Measurements from ENCODE around the gene MLLT10.

MLLT10 gene

GRCh38 chr10:21727452-21728168, 193.6 kb downstream of the MLLT10 start:
- DNase-seq = no peak

DNA sequence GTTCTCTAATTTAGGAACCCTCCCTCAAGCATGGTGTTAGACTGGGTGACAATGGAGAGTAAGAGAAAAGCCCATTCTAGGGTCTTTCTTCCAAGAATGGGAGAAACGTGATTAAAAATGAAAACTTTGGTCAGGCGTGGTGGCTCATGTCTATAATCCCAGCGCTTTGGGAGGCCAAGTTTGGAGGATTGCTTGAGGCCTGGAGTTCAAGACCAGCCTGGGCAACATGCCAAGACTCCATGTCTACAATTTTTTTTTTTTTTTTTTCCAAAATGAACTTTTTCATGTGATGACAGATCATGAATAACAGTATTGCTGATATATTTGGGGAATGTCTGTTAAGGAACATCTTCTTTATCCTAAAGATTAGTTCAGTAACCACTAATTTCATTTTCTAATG, 194.6 kb downstream of the MLLT10 start:
- no peak for DNase-seq

DNA sequence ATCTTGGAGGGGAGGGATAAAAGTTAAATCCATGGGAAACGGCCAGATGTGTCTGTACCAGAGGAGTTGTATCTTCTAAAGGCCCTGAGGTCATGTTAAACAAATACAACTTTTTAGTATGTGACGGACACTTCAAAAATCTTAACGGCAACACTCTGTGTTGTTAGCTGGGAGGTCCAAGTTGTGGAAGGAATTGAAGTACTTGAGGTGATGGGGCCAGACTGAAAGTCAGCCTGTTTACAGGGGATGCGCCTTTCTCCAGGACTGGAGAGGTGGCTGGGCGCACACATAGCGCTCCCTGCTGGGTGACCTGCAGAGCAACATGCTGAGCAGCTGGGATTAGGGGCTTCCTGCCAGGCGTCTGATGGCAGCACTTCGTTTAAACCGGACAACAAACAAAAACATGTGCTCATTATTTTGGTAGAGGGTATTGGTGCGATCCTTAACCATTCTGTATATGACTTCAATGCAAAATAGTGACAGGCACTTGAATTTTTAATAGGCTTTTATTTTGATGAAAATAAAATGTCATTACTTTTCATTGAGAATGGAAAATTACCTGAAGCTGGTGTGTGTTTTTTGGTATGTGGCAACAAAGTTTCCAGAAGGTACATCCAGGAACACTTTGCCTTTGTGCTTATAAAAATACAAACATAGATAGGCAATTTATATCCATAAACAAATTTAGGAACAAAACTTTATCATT, 198.2 kb downstream of the MLLT10 start:
- peak in 44 of 51 donors; percentile 7 to 74 (median 37) for DNase-seq

- no peak for DNase-seq
Observed at GRCh38 chr10:21733710-21734109, 199.7 kb downstream of the MLLT10 start.

- no peak for DNase-seq
Observed at GRCh38 chr10:21737106-21737505, 203.1 kb downstream of the MLLT10 start.

GRCh38 chr10:21740989-21741388, 207.0 kb downstream of the MLLT10 start:
- no peak for DNase-seq

GRCh38 chr10:21742740-21743412, 208.8 kb downstream of the MLLT10 start:
- no peak for DNase-seq

DNA sequence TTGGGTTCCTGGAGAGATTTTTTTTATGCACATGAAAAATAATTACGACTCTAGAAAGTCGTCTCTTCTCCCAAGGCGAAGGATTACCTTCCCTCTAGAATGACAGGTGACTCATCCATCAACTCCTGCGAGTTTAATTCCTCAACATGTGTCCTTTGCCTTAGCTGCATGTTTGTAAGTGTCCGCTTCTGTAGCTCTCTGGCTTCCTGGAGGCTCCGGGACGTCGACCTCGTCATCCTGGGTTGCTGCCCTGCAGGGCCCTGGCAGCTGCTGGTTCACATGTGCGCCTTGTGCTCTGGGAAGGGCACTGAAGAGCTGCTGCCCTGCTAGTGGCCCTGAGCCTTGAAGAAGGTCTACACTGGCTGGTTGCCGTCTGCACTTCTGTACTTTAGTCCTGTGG, 210.2 kb downstream of the MLLT10 start:
- no peak for DNase-seq

DNA sequence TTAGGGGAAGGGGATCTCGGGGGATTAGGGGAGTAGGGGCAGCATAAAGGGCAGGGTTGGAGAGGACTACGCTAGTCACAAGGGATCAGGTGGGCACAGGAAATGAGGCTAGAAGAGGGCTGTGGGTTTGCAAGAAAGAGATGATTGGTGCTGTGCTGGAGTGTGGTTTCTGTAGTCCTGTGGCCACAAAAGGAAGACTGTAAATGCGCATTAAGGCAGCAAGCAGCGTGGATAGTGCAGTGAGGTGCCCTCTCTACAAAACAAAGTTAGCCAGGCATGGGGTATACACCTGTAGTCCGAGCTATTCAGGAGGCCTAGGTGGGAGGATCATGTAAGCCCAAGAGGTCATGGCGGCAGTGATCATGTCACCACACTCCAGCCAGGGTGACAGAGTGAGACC, 212.1 kb downstream of the MLLT10 start:
- DNase-seq = no peak

- no peak for DNase-seq
Observed at GRCh38 chr10:21747809-21748208, 213.8 kb downstream of the MLLT10 start.

DNA sequence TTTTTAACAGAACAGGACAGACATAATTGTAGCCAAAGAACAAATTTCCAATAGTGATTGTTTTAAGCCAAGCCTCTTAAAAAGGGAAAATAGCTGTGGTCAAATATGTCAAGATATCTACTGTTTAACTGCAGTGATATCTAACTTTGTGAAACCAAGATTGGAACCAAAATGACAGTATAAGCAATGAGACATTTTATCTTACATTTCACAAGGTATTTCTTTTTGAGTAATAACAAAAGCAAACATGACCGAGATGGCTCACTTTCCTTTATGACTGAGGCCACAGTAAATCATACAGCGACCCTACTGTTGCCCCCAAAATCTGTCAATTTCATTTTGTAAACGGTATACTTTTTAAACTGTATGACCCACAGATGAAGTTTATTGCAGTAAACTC, 215.8 kb downstream of the MLLT10 start:
- DNase-seq = no peak

DNA sequence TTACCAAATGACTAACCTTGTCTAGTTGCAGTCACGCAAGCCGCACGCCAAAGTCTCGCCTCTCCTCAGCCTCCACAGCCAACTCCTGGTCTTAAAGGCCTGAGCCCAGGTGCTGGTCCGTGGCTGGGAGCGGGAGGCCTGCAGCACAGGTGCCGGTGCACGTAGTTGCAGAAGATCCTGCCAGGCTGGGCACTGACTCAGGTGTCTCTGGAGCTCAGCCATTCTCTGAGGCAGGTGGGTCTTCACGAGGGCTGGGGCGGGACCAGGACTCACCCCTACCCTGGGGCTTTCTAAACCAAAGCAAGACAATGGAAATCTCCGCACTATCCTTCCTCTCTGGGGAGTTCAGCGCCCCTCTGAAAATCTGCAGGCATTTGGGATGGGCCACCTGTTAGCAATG, 216.4 kb downstream of the MLLT10 start:
- no peak for DNase-seq

DNA sequence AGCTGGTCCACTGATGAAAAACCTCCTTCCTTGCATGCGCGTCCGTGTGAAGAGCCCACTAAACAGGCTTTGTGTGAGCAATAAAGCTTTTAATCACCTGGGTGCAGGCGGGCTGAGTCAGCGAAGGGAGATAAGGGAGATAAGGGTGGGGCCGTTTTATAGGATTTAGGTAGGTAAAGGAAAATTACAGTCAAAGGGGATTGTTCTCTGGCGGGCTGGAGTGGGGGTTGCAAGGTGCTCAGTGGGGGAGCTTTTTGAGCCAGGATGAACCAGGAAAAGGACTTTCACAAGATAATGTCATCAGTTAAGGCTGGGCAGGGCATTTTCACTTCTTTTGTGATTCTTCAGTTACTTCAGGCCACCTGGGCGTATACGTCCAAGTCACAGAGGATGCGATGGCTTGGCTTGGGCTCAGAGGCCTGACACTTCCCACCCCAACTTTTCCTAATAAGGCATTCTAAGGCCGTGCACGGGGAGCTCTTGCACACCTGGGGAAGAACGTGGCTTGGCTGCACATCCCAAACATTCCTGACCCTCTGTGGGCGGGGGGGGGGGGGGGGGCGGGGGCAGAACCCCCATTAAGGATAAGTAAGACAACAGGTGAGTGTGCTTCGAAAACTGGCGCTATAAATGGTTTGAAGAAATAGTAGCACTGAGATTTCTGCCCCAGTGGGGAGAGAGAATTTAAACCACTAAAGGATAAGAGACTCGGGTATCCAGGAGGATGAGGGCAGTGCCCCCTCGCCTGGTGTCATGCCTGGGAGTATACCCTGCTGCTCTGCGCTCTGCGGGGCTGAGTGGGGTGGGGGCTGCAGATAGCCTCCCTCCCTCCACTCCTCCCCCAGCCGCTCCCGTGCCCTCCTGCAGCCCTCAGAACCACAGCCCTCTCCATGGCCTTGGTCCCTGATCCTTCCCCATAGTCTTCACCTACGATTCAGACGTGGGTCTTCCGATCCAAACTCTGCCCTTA, 217.6 kb downstream of the MLLT10 start:
- no peak for DNase-seq

GRCh38 chr10:21753497-21754270, 219.7 kb downstream of the MLLT10 start:
- no peak for DNase-seq

GRCh38 chr10:21754410-21755011, 220.5 kb downstream of the MLLT10 start:
- DNase-seq = no peak

DNA sequence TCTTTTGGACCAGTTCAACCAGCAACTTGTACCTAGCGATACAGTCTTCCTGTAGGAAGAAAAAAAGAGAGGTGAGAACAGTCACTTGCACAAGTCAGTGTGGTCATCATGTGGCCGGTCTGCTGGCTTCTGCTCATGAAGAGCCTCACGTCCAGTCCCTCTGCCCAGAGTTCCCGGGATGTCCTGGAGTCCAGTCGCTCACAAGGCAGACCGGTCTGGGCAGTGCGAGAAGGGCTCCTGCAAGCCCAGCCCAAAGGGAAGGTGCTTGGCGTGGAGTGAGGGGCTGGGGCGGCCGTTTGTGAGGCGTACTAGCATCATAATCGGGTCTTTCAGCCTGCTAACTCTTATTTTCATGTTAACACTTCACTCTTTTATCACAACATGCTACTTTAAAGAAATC, 222.7 kb downstream of the MLLT10 start:
- DNase-seq = no peak

DNA sequence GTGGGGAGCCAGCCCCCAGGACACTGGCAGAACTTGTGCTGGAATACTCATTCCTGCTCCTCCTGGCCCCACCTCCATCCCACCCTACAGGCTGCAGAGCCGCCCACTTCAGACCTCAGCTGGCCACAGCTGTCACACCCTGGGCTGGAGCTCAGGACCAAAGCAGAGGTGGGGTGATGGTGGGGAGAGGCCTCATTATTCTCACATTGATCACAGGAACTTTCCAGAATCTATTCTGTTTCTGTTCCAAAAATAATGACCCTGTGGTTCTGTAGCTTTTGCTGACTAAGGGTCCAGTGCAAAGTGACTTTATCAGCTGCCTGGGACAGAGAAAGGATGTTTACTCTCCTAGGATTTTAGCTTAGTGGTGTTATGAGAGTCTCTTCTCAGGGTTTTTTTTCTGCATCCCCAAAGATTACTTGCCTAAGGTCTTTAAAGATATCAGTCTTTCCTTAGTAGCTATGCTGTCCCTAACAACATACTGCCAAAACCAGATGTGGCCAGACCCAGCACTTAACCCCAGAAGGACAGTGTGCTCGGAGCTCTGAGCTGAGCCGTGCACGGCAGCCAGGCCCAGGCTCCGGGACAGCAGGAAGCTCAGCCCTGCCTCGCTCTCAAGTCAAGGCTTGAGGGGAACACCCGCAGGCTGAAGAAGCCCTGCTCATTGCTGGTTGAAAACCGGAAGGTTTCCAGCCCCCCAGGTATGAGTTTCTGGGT, 223.3 kb downstream of the MLLT10 start:
- DNase-seq = no peak

GRCh38 chr10:21758239-21758638, 224.2 kb downstream of the MLLT10 start:
- no peak for DNase-seq

GRCh38 chr10:21758696-21759095, 224.7 kb downstream of the MLLT10 start:
- no peak for DNase-seq

GRCh38 chr10:21759232-21759631, 225.2 kb downstream of the MLLT10 start:
- no peak for DNase-seq

All from hypothalamus (tissue), 51 donors.